ENCODE results near the gene TEAD1.

DNA sequence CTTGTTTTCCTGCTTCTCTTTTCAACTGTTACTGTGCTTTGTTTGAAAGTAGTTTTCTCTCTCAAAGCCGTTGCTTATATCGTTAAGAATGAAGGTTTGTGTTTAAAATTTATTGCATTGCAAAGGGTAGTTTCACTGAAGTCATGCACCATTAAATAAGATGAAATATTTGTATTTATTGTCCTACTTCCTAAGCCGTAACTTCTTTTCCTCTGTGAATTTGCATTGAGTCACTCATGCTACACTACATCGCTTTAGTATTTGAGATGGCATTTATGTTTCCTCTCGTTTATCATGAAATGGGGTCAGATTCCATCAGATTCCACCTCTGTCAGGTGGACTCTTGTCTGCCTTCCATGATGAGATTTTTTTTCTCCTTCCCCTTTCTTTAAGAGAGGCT, 269.1 kb downstream of the TEAD1 start:
- TF ChIP-seq POLR2AphosphoS5 (IDR thresholded peaks at IDR 0.05) = no peak
- TF ChIP-seq, protein P1, sequence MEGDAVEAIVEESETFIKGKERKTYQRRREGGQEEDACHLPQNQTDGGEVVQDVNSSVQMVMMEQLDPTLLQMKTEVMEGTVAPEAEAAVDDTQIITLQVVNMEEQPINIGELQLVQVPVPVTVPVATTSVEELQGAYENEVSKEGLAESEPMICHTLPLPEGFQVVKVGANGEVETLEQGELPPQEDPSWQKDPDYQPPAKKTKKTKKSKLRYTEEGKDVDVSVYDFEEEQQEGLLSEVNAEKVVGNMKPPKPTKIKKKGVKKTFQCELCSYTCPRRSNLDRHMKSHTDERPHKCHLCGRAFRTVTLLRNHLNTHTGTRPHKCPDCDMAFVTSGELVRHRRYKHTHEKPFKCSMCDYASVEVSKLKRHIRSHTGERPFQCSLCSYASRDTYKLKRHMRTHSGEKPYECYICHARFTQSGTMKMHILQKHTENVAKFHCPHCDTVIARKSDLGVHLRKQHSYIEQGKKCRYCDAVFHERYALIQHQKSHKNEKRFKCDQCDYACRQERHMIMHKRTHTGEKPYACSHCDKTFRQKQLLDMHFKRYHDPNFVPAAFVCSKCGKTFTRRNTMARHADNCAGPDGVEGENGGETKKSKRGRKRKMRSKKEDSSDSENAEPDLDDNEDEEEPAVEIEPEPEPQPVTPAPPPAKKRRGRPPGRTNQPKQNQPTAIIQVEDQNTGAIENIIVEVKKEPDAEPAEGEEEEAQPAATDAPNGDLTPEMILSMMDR (IDR thresholded peaks at IDR 0.05) = no peak
